Heart left ventricle (tissue), 13 donors: Measurements from ENCODE around the gene LRBA.

Experiments used
- CTCF ChIP-seq, 12 donors: fragments of 200-600 bp; sonication (generic) in 4 of 12; IDR thresholded peaks; one replicate each; pipeline versions ENCODE4 v1.5.0 to v1.8.0; 2018 to 2022; ENCODE audit warnings: antibody characterized with exemption in 12 of 12, mild to moderate bottlenecking in 5 of 12
- POLR2A ChIP-seq, 2 donors: fragments of 450-650 bp; IDR thresholded peaks; one replicate each; pipeline ENCODE4 v1.6.1; 2017; ENCODE audit warnings: antibody characterized with exemption in 2 of 2, mild to moderate bottlenecking in 2 of 2, moderate library complexity in 2 of 2
- donor health status: ischemic (EF 13 %, LVEDD 7.1; RV severe dilation, severe dysfunction).
- donor health status: DM: no; HTN: yes; CAD: no.
- donor health status: DM: no; HTN: no; CAD: no.
- donor health status: ischemic (EF 25% LVEDD 6.9; RV normal size, moderate dysfunction).
- donor health status: ischemic (EF 25% LVEDD 5.7; RV mildly dilated, moderate dysfunction).
- donor health status: ischemic (EF 35%, LVEDD 5.7; RV mildly dilated, moderate dysfunction).
- donor health status: nonischemic (EF 11% LVEDD 7.7; RV severe dilation, severe dysfunction).
- donor health status: DM: yes; HTN: yes; CAD: no.
- donor health status: PGD.
- donor health status: ischemic (EF 29% LVEDD 5.4; RV normal size, mild dysfunction).
- donor health status: nonischemic (EF 23%, LVEDD 6.1; RV moderate dilation, normal function).

GRCh38 chr4:150371869-150372268 lies 643.2 kb downstream of the LRBA start:
- TF ChIP-seq CTCF (IDR thresholded peaks at IDR 0.05) (no peak), POLR2A (IDR thresholded peaks at IDR 0.05) (no peak)
